SK-N-SH treated with all-trans-retinoic acid at 6 μM for 48 hours (cell line): ENCODE data around the gene TAPT1.
"Not testable (repeated sequence)": the region's sequence is repeated elsewhere in the genome, so short reads cannot be mapped to it uniquely, and the experiment has no call there.

ENCODE experiments used
- ARNTL ChIP-seq: fragments of 450-650 bp; formaldehyde crosslinking; IDR thresholded peaks from 2 replicates; pipeline ENCODE4 v1.5.0; 2020; ENCODE audit warnings: low read depth, mild to moderate bottlenecking, moderate library complexity, borderline replicate concordance
- BACH2 ChIP-seq: fragments of 250-450 bp; sonication (Bioruptor Pico); IDR thresholded peaks from 2 replicates; pipeline ENCODE4 v1.9.0; 2021; ENCODE audit warnings: mild to moderate bottlenecking, borderline replicate concordance
- OSR1 ChIP-seq: fragments of 250-450 bp; sonication (Bioruptor Pico); IDR thresholded peaks from 2 replicates; pipeline ENCODE4 v1.8.0; 2022; ENCODE audit warnings: moderate library complexity, mild to moderate bottlenecking, inconsistent platforms
- PATZ1 ChIP-seq: fragments of 250-450 bp; sonication (Bioruptor Pico); IDR thresholded peaks from 2 replicates; pipeline ENCODE4 v1.8.0; 2020; ENCODE audit warnings: mild to moderate bottlenecking, moderate library complexity, borderline replicate concordance
- SNAI2 ChIP-seq: fragments of 250-450 bp; sonication (Bioruptor Pico); IDR thresholded peaks from 2 replicates; pipeline ENCODE4 v1.5.0; 2020; ENCODE audit warnings: mild to moderate bottlenecking, moderate library complexity
- ZFP3 ChIP-seq: fragments of 250-450 bp; sonication (Bioruptor Pico); IDR thresholded peaks from 2 replicates; pipeline ENCODE4 v1.5.0; 2020; ENCODE audit warnings: mild to moderate bottlenecking, moderate library complexity
- ZNF565 ChIP-seq: fragments of 450-650 bp; formaldehyde crosslinking; conservative IDR thresholded peaks from 2 replicates; pipeline ENCODE4 v1.5.0; 2020; ENCODE audit warnings: low read depth, mild to moderate bottlenecking, moderate library complexity
- ZNF70 ChIP-seq: fragments of 450-650 bp; formaldehyde crosslinking; IDR thresholded peaks from 2 replicates; pipeline ENCODE4 v1.5.0; 2020; ENCODE audit warnings: mild to moderate bottlenecking, moderate library complexity

DNA sequence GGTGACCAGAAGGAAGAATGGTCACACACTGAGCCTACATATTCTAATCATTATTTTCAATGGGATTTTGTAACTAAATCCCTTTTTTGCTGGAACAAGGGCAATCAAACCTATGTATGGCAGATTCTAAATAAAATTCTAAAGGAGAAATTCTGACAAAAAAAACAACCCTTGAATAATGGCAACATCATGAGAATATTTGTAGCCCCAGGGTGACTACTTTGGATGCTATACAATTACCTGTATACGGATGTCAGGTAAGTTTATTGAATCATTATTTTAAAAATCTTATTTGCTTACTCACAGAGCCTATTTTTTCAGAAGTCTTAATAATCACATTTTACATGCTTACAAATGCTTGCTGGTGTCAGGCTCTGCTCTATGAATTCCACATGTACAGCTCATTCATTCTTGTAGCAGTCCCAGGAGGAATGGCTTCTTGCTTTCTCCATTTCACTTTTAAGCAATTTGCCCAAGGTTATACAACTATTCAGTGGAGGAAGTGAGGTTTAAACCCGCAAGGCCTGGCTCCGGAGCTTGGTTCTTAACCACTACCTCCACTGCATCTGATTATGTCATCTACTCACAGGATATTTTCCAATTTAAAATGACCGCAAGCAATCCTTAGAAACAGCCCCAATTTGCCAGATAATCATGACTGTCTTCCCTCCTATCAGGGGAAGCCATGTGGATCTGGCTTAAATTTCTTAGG, 43.6 kb upstream of the TAPT1 start:
- not testable (repeated sequence) for TF ChIP-seq BACH2 (CRISPR knock-in tag); ARNTL (CRISPR knock-in tag); PATZ1 (CRISPR knock-in tag); ZNF70; ZFP3 (CRISPR knock-in tag); ZNF565 (CRISPR knock-in tag); SNAI2 (CRISPR knock-in tag); OSR1
